ENCODE measurements around the gene NUBP1. TPM values are rescaled to one million over a fixed set of nuclear protein-coding genes. Genes with fewer than 3 reads are reported as not detected.
A peak's percentile ranks its signal among the peaks of the same experiment; 100 is the strongest.

NUBP1 gene
- total RNA-seq, 5 donors from 2014 or later (not counting 1 experiment from before 2014, with no cell fraction given) = 17.5 to 29.4 (median 25.9) TPM

- peak overlapping the region in 1 of 2 donors; percentile 19 for H3K27ac Mint-ChIP-seq
- peaks cover 0 to 37% of the 10 kb centered on the region in 2 donors for H3K36me3 ChIP-seq (ENCODE audit: control insufficient read depth in 2 of 2, extremely low read depth in 1 of 2, insufficient read depth in 1 of 2, low read length in 1 of 2)
- POLR2A ChIA-PET = no interaction called here
- CTCF ChIA-PET = interaction anchor here in 1 of 2 donors (0.6 kb wide), 1 partner anchor 14 kb away, joined by 6 read pairs; no protein-coding TSS in a partner anchor
- no peaks in the 10 kb centered on the region for H3K27me3 ChIP-seq (replicated peaks in 1 of 2; ENCODE audit: control insufficient read depth in 2 of 2, extremely low read depth in 1 of 2, insufficient read depth in 2 of 2, low read length in 1 of 2)
- peaks cover 37 to 39% (median 38%) of the 10 kb centered on the region in 3 donors for H3K4me1 Mint-ChIP-seq
- H3K9me3 ChIP-seq = no peaks in the 10 kb centered on the region
- H3K9me3 Mint-ChIP-seq = no peaks in the 10 kb centered on the region
- no peak overlapping the region for H3K4me3 ChIP-seq (ENCODE audit: control insufficient read depth in 1 of 2, extremely low read depth in 1 of 2, low read length in 1 of 2)
- peaks cover 8 to 22% of the 10 kb centered on the region in 2 experiments for H3K4me1 ChIP-seq (ENCODE audit: control insufficient read depth in 1 of 2, extremely low read depth in 1 of 2, insufficient read depth in 2 of 2, low read length in 2 of 2)
- DNase-seq (no peak), ATAC-seq (replicated peaks in 1 of 4) (no peak)
- peak overlapping the region; percentile 5 to 47 (median 37) for H3K4me3 Mint-ChIP-seq
- H3K27me3 Mint-ChIP-seq = no peaks in the 10 kb centered on the region
- H3K27ac ChIP-seq (ENCODE audit: low read length) = no peak overlapping the region
- whole genome bisulfite sequencing (ENCODE audit: insufficient coverage) = 93% methylated on average over 2 of the region's 2 CpGs
- H3K36me3 Mint-ChIP-seq = peaks cover 39% of the 10 kb centered on the region
Observed at GRCh38 chr16:10745841-10746240, 2.2 kb downstream of the NUBP1 start.

- DNase-seq (no peak), ATAC-seq (replicated peaks in 1 of 4) (no peak)
- H3K36me3 Mint-ChIP-seq = peaks cover 63% of the 10 kb centered on the region
- H3K4me1 Mint-ChIP-seq = peaks cover 9 to 23% (median 13%) of the 10 kb centered on the region in 3 donors
- no peaks in the 10 kb centered on the region for H3K9me3 ChIP-seq
- H3K27ac ChIP-seq (ENCODE audit: low read length) = no peak overlapping the region
- no peak overlapping the region for H3K27ac Mint-ChIP-seq
- peaks cover 2% of the 10 kb centered on the region in 2 experiments for H3K4me1 ChIP-seq (ENCODE audit: control insufficient read depth in 1 of 2, extremely low read depth in 1 of 2, insufficient read depth in 2 of 2, low read length in 2 of 2)
- peaks cover 12 to 72% of the 10 kb centered on the region in 2 donors for H3K36me3 ChIP-seq (ENCODE audit: control insufficient read depth in 2 of 2, extremely low read depth in 1 of 2, insufficient read depth in 1 of 2, low read length in 1 of 2)
- no peaks in the 10 kb centered on the region for H3K27me3 Mint-ChIP-seq
- H3K27me3 ChIP-seq (replicated peaks in 1 of 2; ENCODE audit: control insufficient read depth in 2 of 2, extremely low read depth in 1 of 2, insufficient read depth in 2 of 2, low read length in 1 of 2) = no peaks in the 10 kb centered on the region
- ChIA-PET CTCF (no interaction called here), POLR2A (no interaction called here)
- no peak overlapping the region for H3K4me3 ChIP-seq (ENCODE audit: control insufficient read depth in 1 of 2, extremely low read depth in 1 of 2, low read length in 1 of 2)
- 100% methylated on average over 2 of the region's 11 CpGs for WGBS (ENCODE audit: insufficient coverage)
- no peaks in the 10 kb centered on the region for H3K9me3 Mint-ChIP-seq
- H3K4me3 Mint-ChIP-seq = no peak overlapping the region
Observed at GRCh38 chr16:10750793-10751192, 7.2 kb downstream of the NUBP1 start.

GRCh38 chr16:10751291-10751697 is 7.7 kb downstream of the NUBP1 start:
- Mint-ChIP-seq H3K9me3 (no peaks in the 10 kb centered on the region), H3K36me3 (peaks cover 63% of the 10 kb centered on the region), H3K27ac (no peak overlapping the region), H3K4me1 (peaks cover 6 to 20% (median 10%) of the 10 kb centered on the region in 3 donors), H3K4me3 (no peak overlapping the region), H3K27me3 (no peaks in the 10 kb centered on the region)
- WGBS (ENCODE audit: insufficient coverage) = 48% methylated on average over 11 of the region's 13 CpGs
- Histone ChIP-seq H3K36me3 (ENCODE audit: control insufficient read depth in 2 of 2, extremely low read depth in 1 of 2, insufficient read depth in 1 of 2, low read length in 1 of 2) (peaks cover 12 to 77% of the 10 kb centered on the region in 2 donors), H3K4me1 (ENCODE audit: control insufficient read depth in 1 of 2, extremely low read depth in 1 of 2, insufficient read depth in 2 of 2, low read length in 2 of 2) (peaks cover 2% of the 10 kb centered on the region in 2 experiments), H3K27ac (ENCODE audit: low read length) (no peak overlapping the region), H3K27me3 (replicated peaks in 1 of 2; ENCODE audit: control insufficient read depth in 2 of 2, extremely low read depth in 1 of 2, insufficient read depth in 2 of 2, low read length in 1 of 2) (no peaks in the 10 kb centered on the region), H3K4me3 (ENCODE audit: control insufficient read depth in 1 of 2, extremely low read depth in 1 of 2, low read length in 1 of 2) (no peak overlapping the region), H3K9me3 (no peaks in the 10 kb centered on the region)
- ChIA-PET POLR2A (no interaction called here), CTCF (interaction anchor here in 1 of 2 donors (0.6 kb wide), 1 partner anchor 14 kb away, joined by 4 read pairs; no protein-coding TSS in a partner anchor)
- ATAC-seq (replicated peaks in 1 of 4) (no peak), DNase-seq (no peak)

- Histone ChIP-seq H3K27ac (ENCODE audit: low read length) (no peak overlapping the region), H3K27me3 (replicated peaks in 1 of 2; ENCODE audit: control insufficient read depth in 2 of 2, extremely low read depth in 1 of 2, insufficient read depth in 2 of 2, low read length in 1 of 2) (no peaks in the 10 kb centered on the region), H3K36me3 (ENCODE audit: control insufficient read depth in 2 of 2, extremely low read depth in 1 of 2, insufficient read depth in 1 of 2, low read length in 1 of 2) (peaks cover 12 to 84% of the 10 kb centered on the region in 2 donors), H3K4me1 (ENCODE audit: control insufficient read depth in 1 of 2, extremely low read depth in 1 of 2, insufficient read depth in 2 of 2, low read length in 2 of 2) (peaks cover 2% of the 10 kb centered on the region in 2 experiments), H3K9me3 (no peaks in the 10 kb centered on the region), H3K4me3 (ENCODE audit: control insufficient read depth in 1 of 2, extremely low read depth in 1 of 2, low read length in 1 of 2) (no peak overlapping the region)
- H3K9me3 Mint-ChIP-seq = no peaks in the 10 kb centered on the region
- ChIA-PET POLR2A (no interaction called here), CTCF (no interaction called here)
- WGBS (ENCODE audit: insufficient coverage) = 97% methylated on average over 5 of the region's 10 CpGs
- H3K4me3 Mint-ChIP-seq = no peak overlapping the region
- DNase-seq (peak in 1 of 35 experiments; percentile 46), ATAC-seq (replicated peaks in 1 of 4) (no peak)
- peaks cover 6 to 20% (median 8%) of the 10 kb centered on the region in 3 donors for H3K4me1 Mint-ChIP-seq
- H3K27me3 Mint-ChIP-seq = no peaks in the 10 kb centered on the region
- no peak overlapping the region for H3K27ac Mint-ChIP-seq
- peaks cover 67% of the 10 kb centered on the region for H3K36me3 Mint-ChIP-seq
Observed at GRCh38 chr16:10752843-10753523, 9.3 kb downstream of the NUBP1 start.

DNA sequence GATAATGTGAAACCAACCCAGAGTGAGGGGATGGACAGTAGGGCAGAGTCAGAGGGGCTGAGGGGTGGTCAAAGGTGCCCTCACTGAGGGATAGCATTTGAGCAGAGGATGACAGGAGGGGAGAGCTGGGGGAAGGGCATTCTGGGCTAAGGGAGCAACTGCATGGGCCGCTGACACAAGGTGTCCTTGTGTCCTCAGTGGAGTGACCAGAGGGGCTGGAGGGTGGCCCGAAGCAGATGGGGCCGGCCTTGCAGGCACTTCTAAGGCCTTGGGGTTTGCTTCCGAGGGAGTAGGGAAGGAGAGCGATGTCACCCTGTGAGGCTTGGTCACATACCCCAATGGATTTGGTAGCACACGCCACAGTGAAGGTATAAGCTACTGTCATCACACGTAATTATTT is 10.0 kb downstream of the NUBP1 start:
- peaks cover 6 to 20% (median 7%) of the 10 kb centered on the region in 3 donors for H3K4me1 Mint-ChIP-seq
- H3K27me3 ChIP-seq (replicated peaks in 1 of 2; ENCODE audit: control insufficient read depth in 2 of 2, extremely low read depth in 1 of 2, insufficient read depth in 2 of 2, low read length in 1 of 2) = no peaks in the 10 kb centered on the region
- H3K9me3 Mint-ChIP-seq = no peaks in the 10 kb centered on the region
- H3K4me1 ChIP-seq (ENCODE audit: control insufficient read depth in 1 of 2, extremely low read depth in 1 of 2, insufficient read depth in 2 of 2, low read length in 2 of 2) = peaks cover 2% of the 10 kb centered on the region in 2 experiments
- no peak overlapping the region for H3K4me3 Mint-ChIP-seq
- H3K36me3 ChIP-seq (ENCODE audit: control insufficient read depth in 2 of 2, extremely low read depth in 1 of 2, insufficient read depth in 1 of 2, low read length in 1 of 2) = peaks cover 12 to 84% of the 10 kb centered on the region in 2 donors
- no peak overlapping the region for H3K4me3 ChIP-seq (ENCODE audit: control insufficient read depth in 1 of 2, extremely low read depth in 1 of 2, low read length in 1 of 2)
- H3K36me3 Mint-ChIP-seq = peaks cover 68% of the 10 kb centered on the region
- no peak overlapping the region for H3K27ac Mint-ChIP-seq
- H3K27me3 Mint-ChIP-seq = no peaks in the 10 kb centered on the region
- DNase-seq (no peak), ATAC-seq (replicated peaks in 1 of 4) (no peak)
- H3K9me3 ChIP-seq = no peaks in the 10 kb centered on the region
- ChIA-PET POLR2A (no interaction called here), CTCF (no interaction called here)
- 100% methylated on average over 3 of the region's 7 CpGs for WGBS (ENCODE audit: insufficient coverage)
- H3K27ac ChIP-seq (ENCODE audit: low read length) = no peak overlapping the region

DNA sequence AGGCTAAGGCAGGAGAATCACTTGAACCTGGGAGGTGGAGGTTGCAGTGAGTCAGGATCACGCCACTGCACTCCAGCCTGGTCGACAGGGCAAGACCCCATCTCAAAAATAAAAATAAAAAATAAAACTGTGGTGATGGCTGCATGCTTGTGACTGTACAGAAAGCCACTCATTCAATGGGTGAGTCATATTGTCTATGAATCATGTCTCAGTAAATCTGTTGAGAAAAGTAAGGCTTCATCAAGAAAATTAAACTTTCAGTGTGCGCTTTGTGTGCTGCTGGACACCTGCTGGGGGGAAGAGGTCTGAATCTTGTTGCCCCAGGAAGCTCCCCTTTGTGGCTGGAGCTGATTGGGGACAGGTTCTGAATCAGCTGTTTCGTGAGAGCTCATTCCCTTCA is 11.3 kb downstream of the NUBP1 start:
- Mint-ChIP-seq H3K4me1 (peaks cover 0 to 16% (median 0%) of the 10 kb centered on the region in 3 donors), H3K27ac (no peak overlapping the region), H3K9me3 (no peaks in the 10 kb centered on the region), H3K4me3 (no peak overlapping the region), H3K27me3 (no peaks in the 10 kb centered on the region), H3K36me3 (peaks cover 71% of the 10 kb centered on the region)
- Histone ChIP-seq H3K9me3 (no peaks in the 10 kb centered on the region), H3K27me3 (replicated peaks in 1 of 2; ENCODE audit: control insufficient read depth in 2 of 2, extremely low read depth in 1 of 2, insufficient read depth in 2 of 2, low read length in 1 of 2) (no peaks in the 10 kb centered on the region), H3K4me1 (ENCODE audit: control insufficient read depth in 1 of 2, extremely low read depth in 1 of 2, insufficient read depth in 2 of 2, low read length in 2 of 2) (peaks cover 0 to 2% of the 10 kb centered on the region in 2 experiments), H3K4me3 (ENCODE audit: control insufficient read depth in 1 of 2, extremely low read depth in 1 of 2, low read length in 1 of 2) (no peak overlapping the region), H3K27ac (ENCODE audit: low read length) (no peak overlapping the region), H3K36me3 (ENCODE audit: control insufficient read depth in 2 of 2, extremely low read depth in 1 of 2, insufficient read depth in 1 of 2, low read length in 1 of 2) (peaks cover 14 to 83% of the 10 kb centered on the region in 2 donors)
- 83% methylated on average over 1 of the region's 4 CpGs for WGBS (ENCODE audit: insufficient coverage)
- ATAC-seq (replicated peaks in 1 of 4) (no peak), DNase-seq (no peak)
- POLR2A ChIA-PET = no interaction called here
- CTCF ChIA-PET = no interaction called here
